Measurements from ENCODE around the gene NCOA7. TPM values are rescaled to one million over a fixed set of nuclear protein-coding genes. Genes with fewer than 3 reads are reported as not detected.
"Not testable (repeated sequence)": the region's sequence is repeated elsewhere in the genome, so short reads cannot be mapped to it uniquely, and the experiment has no call there.

Gene NCOA7
- polyA plus RNA-seq, 1 donor = 6.3 TPM

- no peak for DNase-seq
Observed at GRCh38 chr6:125922322-125922860, 131.6 kb downstream of the NCOA7 start.

- DNase-seq = no peak
Observed at GRCh38 chr6:125923366-125923877, 132.7 kb downstream of the NCOA7 start.

GRCh38 chr6:125924169-125924568 lies 133.4 kb downstream of the NCOA7 start:
- no peak for DNase-seq

GRCh38 chr6:125924697-125925358 lies 134.1 kb downstream of the NCOA7 start:
- no peak for DNase-seq

- DNase-seq = no peak
Observed at GRCh38 chr6:125926711-125927110, 136.0 kb downstream of the NCOA7 start.

- DNase-seq = no peak
Observed at GRCh38 chr6:125927761-125928160, 137.0 kb downstream of the NCOA7 start.

- no peak for DNase-seq
Observed at GRCh38 chr6:125930765-125931418, 140.1 kb downstream of the NCOA7 start.

- no peak for DNase-seq
Observed at GRCh38 chr6:125931733-125932450, 141.1 kb downstream of the NCOA7 start.

GRCh38 chr6:125932451-125932795 lies 141.7 kb downstream of the NCOA7 start:
- DNase-seq = no peak

GRCh38 chr6:125935520-125935919 lies 144.8 kb downstream of the NCOA7 start:
- DNase-seq = not testable (repeated sequence)

- DNase-seq = no peak
Observed at GRCh38 chr6:125939026-125939425, 148.3 kb downstream of the NCOA7 start.

GRCh38 chr6:125939791-125940190 lies 149.0 kb downstream of the NCOA7 start:
- DNase-seq = no peak

GRCh38 chr6:125940247-125941041 lies 149.7 kb downstream of the NCOA7 start:
- DNase-seq = no peak

GRCh38 chr6:125942672-125943527 lies 152.1 kb downstream of the NCOA7 start:
- DNase-seq = no peak

GRCh38 chr6:125943528-125944433 lies 153.0 kb downstream of the NCOA7 start:
- no peak for DNase-seq

- DNase-seq = peak; percentile 19
Observed at GRCh38 chr6:125944434-125944816, 153.7 kb downstream of the NCOA7 start.

GRCh38 chr6:125944896-125945295 lies 154.1 kb downstream of the NCOA7 start:
- DNase-seq = no peak

- no peak for DNase-seq
Observed at GRCh38 chr6:125945378-125946141, 154.8 kb downstream of the NCOA7 start.

- DNase-seq = no peak
Observed at GRCh38 chr6:125947615-125948014, 156.9 kb downstream of the NCOA7 start.

- DNase-seq = no peak
Observed at GRCh38 chr6:125948455-125948854, 157.7 kb downstream of the NCOA7 start.

Measured in hindlimb muscle (tissue), 1 donor.